ENCODE data around the gene AGO1. TPM values are rescaled to one million over a fixed set of nuclear protein-coding genes. Genes with fewer than 3 reads are reported as not detected.

Gene AGO1
- total RNA-seq, 1 experiment from 2014 or later: 81.8 TPM

GRCh38 chr1:35857830-35858229, 25.2 kb upstream of the AGO1 start (continued):
- TF ChIP-seq CREM (CRISPR knock-in tag; IDR thresholded peaks at IDR 0.05) (no peak), FOXP1 (CRISPR knock-in tag; IDR thresholded peaks at IDR 0.05; ENCODE audit: borderline replicate concordance) (no peak), PRDM15 (CRISPR knock-in tag; IDR thresholded peaks at IDR 0.05) (no peak), NFATC4 (CRISPR knock-in tag; IDR thresholded peaks at IDR 0.05) (no peak)

GRCh38 chr1:35860696-35861095, 22.3 kb upstream of the AGO1 start:
- Mint-ChIP-seq H3K4me1 (peaks cover 7% of the 10 kb centered on the region), H3K9me3 (no peaks in the 10 kb centered on the region), H3K27me3 (ENCODE audit: low read depth) (no peaks in the 10 kb centered on the region), H3K36me3 (no peaks in the 10 kb centered on the region), H3K27ac (no peak overlapping the region), H3K4me3 (no peak overlapping the region)
- ChIA-PET CTCF (interaction anchor here (0.6 to 0.8 kb wide), 2 partner anchors 12 to 23 kb away, joined by 3 read pairs; partner anchors contain the start of gene AGO1), POLR2A (no interaction called here)
- TF ChIP-seq ZNF263 (CRISPR knock-in tag; IDR thresholded peaks at IDR 0.05; ENCODE audit: low read depth) (no peak), JAZF1 (CRISPR knock-in tag; IDR thresholded peaks at IDR 0.05) (no peak), TCF7 (CRISPR knock-in tag; IDR thresholded peaks at IDR 0.05; ENCODE audit: low read depth) (no peak)
- no peak for ATAC-seq
- DNase-seq (ENCODE audit: low spot score): no peak

GRCh38 chr1:35863136-35863535, 19.9 kb upstream of the AGO1 start:
- ChIA-PET POLR2A (no interaction called here), CTCF (interaction anchor here (0.9 kb wide), 1 partner anchor 20 kb away, joined by 3 read pairs; the partner anchor contains the start of gene AGO1)
- ATAC-seq (no peak), DNase-seq (ENCODE audit: low spot score) (no peak)
- Mint-ChIP-seq H3K27ac (no peak overlapping the region), H3K9me3 (no peaks in the 10 kb centered on the region), H3K36me3 (no peaks in the 10 kb centered on the region), H3K27me3 (ENCODE audit: low read depth) (no peaks in the 10 kb centered on the region), H3K4me3 (no peak overlapping the region), H3K4me1 (no peaks in the 10 kb centered on the region)
- TF ChIP-seq CREB1 (CRISPR knock-in tag; IDR thresholded peaks at IDR 0.05) (no peak), OVOL2 (CRISPR knock-in tag; IDR thresholded peaks at IDR 0.05; ENCODE audit: borderline replicate concordance) (no peak), ZNF138 (CRISPR knock-in tag; conservative IDR thresholded peaks at IDR 0.05) (no peak), E2F4 (CRISPR knock-in tag; IDR thresholded peaks at IDR 0.05; ENCODE audit: borderline replicate concordance, low read depth) (no peak), GTF2I (CRISPR knock-in tag; conservative IDR thresholded peaks at IDR 0.05) (no peak), FOXJ3 (CRISPR knock-in tag; IDR thresholded peaks at IDR 0.05; ENCODE audit: borderline replicate concordance) (no peak), ATF1 (CRISPR knock-in tag; IDR thresholded peaks at IDR 0.05) (no peak), HMGXB4 (CRISPR knock-in tag; IDR thresholded peaks at IDR 0.05) (no peak), MYBL2 (CRISPR knock-in tag; IDR thresholded peaks at IDR 0.05) (no peak), SOX15 (CRISPR knock-in tag; IDR thresholded peaks at IDR 0.05) (no peak), TEAD1 (CRISPR knock-in tag; IDR thresholded peaks at IDR 0.05) (no peak), NR1H2 (CRISPR knock-in tag; IDR thresholded peaks at IDR 0.05) (no peak), ERG (CRISPR knock-in tag; IDR thresholded peaks at IDR 0.05) (no peak), NFYB (CRISPR knock-in tag; conservative IDR thresholded peaks at IDR 0.05; ENCODE audit: low read depth) (no peak), USF1 (CRISPR knock-in tag; IDR thresholded peaks at IDR 0.05) (no peak), IRF2 (CRISPR knock-in tag; IDR thresholded peaks at IDR 0.05; ENCODE audit: borderline replicate concordance, low read depth) (no peak)
